GM19025 (cell line): ENCODE results near the gene TMEM179.

Experiments
- ATAC-seq: cut with Tn5 transposase; IDR thresholded peaks from one replicate; pipeline ENCODE4 v1.9.1; 2021; ENCODE audit warnings: mild to moderate bottlenecking, low read depth, moderate library complexity; ENCODE audit not compliant: unreplicated experiment

Gene TMEM179

GRCh38 chr14:104558231-104559027 lies 46.1 kb downstream of the TMEM179 start:
- ATAC-seq: no peak

GRCh38 chr14:104557766-104558165 lies 46.8 kb downstream of the TMEM179 start:
- no peak for ATAC-seq

- no peak for ATAC-seq
Measured at GRCh38 chr14:104557086-104557485, 47.5 kb downstream of the TMEM179 start.

- ATAC-seq: no peak
Measured at GRCh38 chr14:104556256-104557021, 48.1 kb downstream of the TMEM179 start.

GRCh38 chr14:104555430-104556255 lies 48.9 kb downstream of the TMEM179 start:
- ATAC-seq: no peak

GRCh38 chr14:104554608-104555429 lies 49.8 kb downstream of the TMEM179 start:
- ATAC-seq: no peak

- no peak for ATAC-seq
Measured at GRCh38 chr14:104554088-104554607, 50.4 kb downstream of the TMEM179 start.

- no peak for ATAC-seq
Measured at GRCh38 chr14:104553166-104554087, 51.1 kb downstream of the TMEM179 start.

GRCh38 chr14:104552738-104553125 lies 51.8 kb downstream of the TMEM179 start:
- no peak for ATAC-seq

- ATAC-seq: no peak
Measured at GRCh38 chr14:104551851-104552737, 52.5 kb downstream of the TMEM179 start.

GRCh38 chr14:104550861-104551728 lies 53.5 kb downstream of the TMEM179 start:
- no peak for ATAC-seq

- no peak for ATAC-seq
Measured at GRCh38 chr14:104550340-104550860, 54.2 kb downstream of the TMEM179 start.

- ATAC-seq: no peak
Measured at GRCh38 chr14:104549536-104550339, 54.8 kb downstream of the TMEM179 start.

GRCh38 chr14:104548802-104549535 lies 55.6 kb downstream of the TMEM179 start:
- no peak for ATAC-seq

- ATAC-seq: no peak
Measured at GRCh38 chr14:104547998-104548700, 56.4 kb downstream of the TMEM179 start.
